BJ (cell line): ENCODE results near the gene HRH2. TPM values are rescaled to one million over a fixed set of nuclear protein-coding genes. Genes with fewer than 3 reads are reported as not detected.

ENCODE experiments used
- CTCF ChIA-PET: fragments of 350-600 bp; formaldehyde crosslinking; extraction: SDS; loops from one replicate; lab custom pipeline; 2021; ENCODE audit warnings: antibody characterized with exemption, inconsistent platforms; lab: Yijun Ruan, JAX
- POLR2A ChIA-PET: fragments of 300-600 bp; sonication (Branson Sonifier 250); formaldehyde crosslinking; extraction: SDS; loops from one replicate; lab custom pipeline; 2021; ENCODE audit warnings: antibody characterized with exemption; lab: Charles Lee
- DNase-seq: peaks from one replicate; pipeline ENCODE4 v3.0.0-alpha.2; 2011; ENCODE audit warnings: low read depth
- H3K27me3 ChIP-seq: 2 replicates; pipeline ENCODE4 v1.6.0; 2011; ENCODE audit warnings: low read length; ENCODE audit not compliant: control insufficient read depth, insufficient read depth
- H3K36me3 ChIP-seq: 2 replicates; pipeline ENCODE4 v1.5.1; 2011; ENCODE audit warnings: low read length; ENCODE audit not compliant: control insufficient read depth, insufficient read depth
- H3K4me3 ChIP-seq: 2 replicates; pipeline ENCODE4 v1.5.1; 2011; ENCODE audit warnings: low read depth, mild to moderate bottlenecking, control low read depth, low read length
- polyA plus RNA-seq: library from polyadenylated mRNA; depleted of rRNA; stranded (reverse); fragments of >200 nt; gene quantifications from 2 replicates; pipeline ENCODE4 v1.2.3, GENCODE V29; 2011
- TF ChIP-seq, protein P1 (sequence below): IDR thresholded peaks from 2 replicates; pipeline ENCODE4 v1.5.1; 2011; ENCODE audit warnings: low read depth, mild to moderate bottlenecking, control low read depth, inconsistent platforms, low read length, moderate library complexity; ENCODE audit not compliant: insufficient read depth

Gene HRH2
- polyA plus RNA-seq, 1 experiment, result not detected

DNA sequence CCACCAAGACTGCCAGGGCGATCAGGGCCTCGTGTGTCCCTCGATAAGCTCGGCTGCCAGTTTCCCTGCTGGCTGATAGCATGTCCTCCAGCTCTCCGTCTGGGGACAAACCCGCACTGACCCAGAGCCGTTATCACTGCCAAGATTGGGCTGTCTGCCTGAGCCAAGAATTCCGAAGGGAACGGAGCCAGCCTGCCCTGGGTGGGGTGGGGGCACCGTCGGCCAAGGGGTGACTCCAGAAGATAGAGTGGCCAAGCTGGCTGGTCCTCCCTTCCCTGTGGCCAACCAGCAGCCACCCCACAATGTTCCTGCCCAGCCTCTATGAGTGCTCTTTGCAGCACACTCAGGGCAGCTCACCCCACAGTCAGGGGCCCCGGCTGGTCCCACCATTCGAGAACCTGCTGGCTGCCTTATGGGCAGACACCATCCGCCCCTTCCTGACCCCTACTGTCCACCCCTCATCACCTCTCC, 29.4 kb downstream of the HRH2 start:
- TF ChIP-seq, protein P1, sequence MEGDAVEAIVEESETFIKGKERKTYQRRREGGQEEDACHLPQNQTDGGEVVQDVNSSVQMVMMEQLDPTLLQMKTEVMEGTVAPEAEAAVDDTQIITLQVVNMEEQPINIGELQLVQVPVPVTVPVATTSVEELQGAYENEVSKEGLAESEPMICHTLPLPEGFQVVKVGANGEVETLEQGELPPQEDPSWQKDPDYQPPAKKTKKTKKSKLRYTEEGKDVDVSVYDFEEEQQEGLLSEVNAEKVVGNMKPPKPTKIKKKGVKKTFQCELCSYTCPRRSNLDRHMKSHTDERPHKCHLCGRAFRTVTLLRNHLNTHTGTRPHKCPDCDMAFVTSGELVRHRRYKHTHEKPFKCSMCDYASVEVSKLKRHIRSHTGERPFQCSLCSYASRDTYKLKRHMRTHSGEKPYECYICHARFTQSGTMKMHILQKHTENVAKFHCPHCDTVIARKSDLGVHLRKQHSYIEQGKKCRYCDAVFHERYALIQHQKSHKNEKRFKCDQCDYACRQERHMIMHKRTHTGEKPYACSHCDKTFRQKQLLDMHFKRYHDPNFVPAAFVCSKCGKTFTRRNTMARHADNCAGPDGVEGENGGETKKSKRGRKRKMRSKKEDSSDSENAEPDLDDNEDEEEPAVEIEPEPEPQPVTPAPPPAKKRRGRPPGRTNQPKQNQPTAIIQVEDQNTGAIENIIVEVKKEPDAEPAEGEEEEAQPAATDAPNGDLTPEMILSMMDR, result no peak
- Histone ChIP-seq H3K36me3 (no peaks in the 10 kb centered on the region), H3K27me3 (no peaks in the 10 kb centered on the region), H3K4me3 (no peak overlapping the region)
- POLR2A ChIA-PET, result no interaction called here
- no peak for DNase-seq
- CTCF ChIA-PET, result no interaction called here

DNA sequence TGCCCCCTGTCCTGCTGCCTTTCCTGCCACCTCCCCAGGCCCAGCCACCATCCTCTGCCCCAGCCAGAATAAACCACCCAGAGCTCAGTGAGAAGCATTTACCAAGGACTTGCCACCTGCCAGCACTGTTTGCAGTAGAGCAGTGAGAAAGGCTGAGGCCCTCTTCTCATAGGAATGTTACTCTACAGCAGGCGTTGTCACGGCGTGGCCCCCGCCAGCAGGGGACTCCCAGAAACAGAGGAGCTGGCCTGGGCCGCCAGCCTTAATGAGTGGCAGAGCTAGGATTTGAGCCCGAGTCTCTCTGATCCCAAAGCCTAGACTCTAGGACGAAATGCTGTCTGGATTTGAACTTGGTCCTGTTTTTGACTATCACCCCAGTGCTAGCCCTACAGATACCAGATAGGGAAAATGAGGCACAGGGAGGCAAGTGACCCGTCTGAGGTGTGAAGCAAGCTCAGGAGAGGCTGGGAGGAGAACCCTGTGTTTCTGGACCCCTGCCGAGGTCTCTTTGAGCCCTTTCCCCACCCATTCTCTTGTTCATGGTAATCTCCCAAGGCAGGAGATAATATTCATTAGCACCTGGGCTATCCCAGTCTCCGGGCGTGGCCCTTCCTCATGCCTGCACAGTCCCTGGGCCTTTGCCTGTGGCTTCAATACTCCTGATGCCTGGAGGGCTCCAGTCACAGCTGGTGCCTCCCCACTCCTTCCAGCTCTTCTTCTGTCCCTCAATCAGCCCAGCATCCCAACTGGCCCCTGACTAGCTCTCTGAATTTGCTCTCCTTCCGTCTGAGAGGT, 30.7 kb downstream of the HRH2 start:
- TF ChIP-seq, protein P1, result no peak
- H3K4me3 ChIP-seq, result no peak overlapping the region
- H3K27me3 ChIP-seq, result no peaks in the 10 kb centered on the region
- no peaks in the 10 kb centered on the region for H3K36me3 ChIP-seq
- ChIA-PET POLR2A (no interaction called here), CTCF (no interaction called here)
- DNase-seq, result no peak

DNA sequence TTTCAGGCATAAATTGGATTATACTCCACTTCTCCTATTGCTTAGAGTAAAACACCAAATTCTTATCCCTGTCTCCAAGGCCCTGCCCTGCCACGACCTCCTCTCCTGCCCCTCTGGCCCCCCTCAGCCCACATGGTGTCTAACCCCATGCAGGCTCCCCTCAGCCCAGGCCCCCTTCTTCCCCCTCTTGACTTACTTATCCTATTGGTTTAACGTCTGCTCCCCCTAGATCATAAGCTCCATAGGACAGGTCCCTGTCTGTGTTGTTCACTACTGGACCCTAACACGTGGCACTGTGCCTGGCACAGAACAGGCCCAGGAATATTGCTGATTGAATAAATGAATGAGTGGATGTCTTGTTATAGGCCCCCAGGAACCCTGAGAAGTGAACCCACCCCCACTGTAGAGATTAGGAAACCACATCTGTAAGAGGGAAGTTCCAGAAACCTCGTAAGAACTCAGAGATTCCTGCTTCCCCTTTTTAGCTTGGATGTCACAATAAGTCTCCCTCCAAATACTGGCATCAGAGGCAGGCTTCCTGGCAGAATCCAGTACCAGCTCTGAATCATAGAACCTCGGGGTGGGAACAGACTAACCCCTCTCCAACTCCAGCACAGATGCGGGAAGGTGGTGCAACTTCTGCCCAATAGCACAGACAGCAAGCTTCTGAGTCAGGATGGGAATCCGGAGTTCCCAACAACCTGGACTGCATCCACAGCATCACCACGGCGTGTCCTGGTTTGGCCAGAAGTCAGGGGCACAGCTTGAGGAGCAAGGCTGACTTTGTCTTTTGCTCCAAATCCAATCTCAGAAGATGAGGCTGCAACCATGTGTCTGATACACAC, 31.5 kb downstream of the HRH2 start:
- no peak for DNase-seq
- ChIA-PET POLR2A (no interaction called here), CTCF (interaction anchor here (0.6 to 1.0 kb wide), 2 partner anchors 11 to 30 kb away, joined by 3 to 6 read pairs; no protein-coding TSS in a partner anchor)
- Histone ChIP-seq H3K27me3 (no peaks in the 10 kb centered on the region), H3K36me3 (no peaks in the 10 kb centered on the region), H3K4me3 (no peak overlapping the region)
- TF ChIP-seq, protein P1, result no peak

DNA sequence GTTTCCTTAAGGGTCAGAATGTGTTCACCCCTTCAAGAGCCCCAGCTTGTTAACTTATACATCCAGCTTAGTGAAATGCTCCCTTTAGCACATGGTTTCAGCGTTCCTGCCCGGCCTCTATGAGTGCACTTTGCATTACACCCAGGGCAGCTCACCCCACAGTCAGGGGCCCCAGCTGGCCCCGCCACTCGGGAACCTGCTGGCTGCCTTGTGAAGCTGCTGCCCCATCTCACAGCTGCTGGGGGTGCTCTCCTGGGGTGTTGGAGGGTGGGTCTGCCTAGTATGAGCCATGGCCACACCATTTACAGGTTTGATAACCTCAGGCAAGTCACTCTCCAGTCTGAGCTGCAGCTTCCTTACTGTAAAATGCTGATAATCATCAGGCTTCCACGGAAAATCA, 32.2 kb downstream of the HRH2 start:
- no peaks in the 10 kb centered on the region for H3K27me3 ChIP-seq
- DNase-seq, result no peak
- TF ChIP-seq, protein P1, result no peak
- no peaks in the 10 kb centered on the region for H3K36me3 ChIP-seq
- ChIA-PET CTCF (interaction anchor here (1.0 kb wide), 1 partner anchor 12 kb away, joined by 3 read pairs; no protein-coding TSS in a partner anchor), POLR2A (no interaction called here)
- H3K4me3 ChIP-seq, result no peak overlapping the region

GRCh38 chr5:175690586-175690985, 32.7 kb downstream of the HRH2 start:
- no peak for DNase-seq
- ChIA-PET CTCF (interaction anchor here (1.0 kb wide), 1 partner anchor 13 kb away, joined by 3 read pairs; no protein-coding TSS in a partner anchor), POLR2A (no interaction called here)
- H3K36me3 ChIP-seq, result no peaks in the 10 kb centered on the region
- H3K27me3 ChIP-seq, result no peaks in the 10 kb centered on the region
- TF ChIP-seq, protein P1, result no peak
- no peak overlapping the region for H3K4me3 ChIP-seq
